ENCODE measurements around the gene ALG11. TPM values are rescaled to one million over a fixed set of nuclear protein-coding genes. Genes with fewer than 3 reads are reported as not detected.

Gene ALG11
- total RNA-seq, 1 experiment from 2014 or later, result 23.9 TPM

DNA sequence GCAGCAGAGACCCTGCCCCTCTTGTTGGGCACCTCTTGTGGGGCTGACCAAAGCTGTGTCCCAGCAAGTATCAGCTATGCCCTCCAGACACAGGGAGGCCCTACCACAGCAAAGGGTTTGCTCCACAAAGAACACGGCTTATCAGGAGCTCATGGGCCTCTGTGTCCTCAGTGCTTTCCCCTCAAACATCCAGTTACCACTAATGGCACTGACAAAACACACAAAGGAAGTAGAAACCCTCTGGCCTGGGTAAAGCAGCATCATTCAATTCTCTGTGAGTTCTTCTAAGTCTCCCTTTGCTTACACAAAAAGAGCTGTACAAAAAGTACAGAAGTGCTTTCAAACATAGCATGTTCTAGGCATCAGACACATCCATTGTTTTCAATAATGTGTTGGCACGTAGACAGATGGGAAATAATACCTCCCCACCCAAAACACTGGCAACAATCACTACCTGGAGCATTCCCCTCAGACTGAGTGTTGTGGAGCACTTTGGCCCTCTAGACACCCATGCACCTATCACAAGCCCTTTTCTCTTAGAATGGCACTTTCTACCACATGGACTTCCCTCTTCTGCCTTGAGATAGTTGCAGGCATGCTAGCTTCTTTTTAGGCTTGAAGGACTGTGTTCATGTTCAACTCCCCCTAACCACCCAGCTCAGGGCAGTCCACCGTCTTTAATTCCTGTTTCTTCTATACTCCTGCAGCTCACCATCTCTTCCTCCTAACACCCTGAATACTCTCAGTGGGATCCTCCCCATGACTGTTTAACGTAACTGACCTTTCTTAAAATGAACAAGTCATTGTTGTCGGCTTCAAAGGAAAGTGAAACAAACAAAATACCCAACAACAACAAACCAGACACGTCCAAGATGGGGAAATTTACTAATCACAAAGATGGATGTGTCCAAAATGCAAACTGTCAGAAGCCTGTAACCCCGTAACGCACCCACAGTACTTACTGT lies 44.4 kb upstream of the ALG11 start:
- intact Hi-C loops (cut with micrococcal nuclease; ENCODE audit: unreplicated experiment), result no loop called here
- Histone ChIP-seq H3K27me3 (ENCODE audit: control insufficient read depth, insufficient read depth, low read length) (no peaks in the 10 kb centered on the region), H3K4me3 (ENCODE audit: low read depth in 2 of 2, low read length in 2 of 2) (no peak overlapping the region), H3K4me1 (ENCODE audit: control insufficient read depth, insufficient read depth, low read length) (0 out of 2 replicates have a peak, but pooled peaks cover 2% of the 10 kb centered on the region), H3K27ac (ENCODE audit: low read length) (no peak overlapping the region), H3K36me3 (ENCODE audit: control insufficient read depth, insufficient read depth, low read length) (no peaks in the 10 kb centered on the region), H3K9me3 (ENCODE audit: control insufficient read depth, insufficient read depth, low read depth, low read length) (no peaks in the 10 kb centered on the region)
- in situ Hi-C loops (cut with HindIII; ENCODE audit: low pct_unique_long_range_greater_than_20kb, low sequenced_read_pairs), result no loop called here
- ATAC-seq (no peak), DNase-seq (ENCODE audit: low read depth, low spot score) (no peak)
- POLR2A ChIA-PET, result no interaction called here
- CTCF ChIA-PET, result no interaction called here
- no TSS peak for BruUV-seq (replicated peaks)
- no peak for TF ChIP-seq TCF7L2 (IDR thresholded peaks at IDR 0.05; ENCODE audit: low read depth, low read length)
- no peak for TF ChIP-seq CTCF (IDR thresholded peaks at IDR 0.05)
- no peak for TF ChIP-seq REST (IDR thresholded peaks at IDR 0.05; ENCODE audit: insufficient read depth in 1 of 2, low read depth in 2 of 2, low read length in 1 of 2)
- no peak for TF ChIP-seq SIN3A (IDR thresholded peaks at IDR 0.05; ENCODE audit: borderline replicate concordance, insufficient read depth, low read depth, low read length)
- no peak for TF ChIP-seq POLR2AphosphoS5 (IDR thresholded peaks at IDR 0.05; ENCODE audit: low read depth, low read length)

GRCh38 chr13:51970349-51970748 lies 41.8 kb upstream of the ALG11 start:
- no peak for ATAC-seq
- Histone ChIP-seq H3K9me3 (ENCODE audit: control insufficient read depth, insufficient read depth, low read depth, low read length) (no peaks in the 10 kb centered on the region), H3K27me3 (ENCODE audit: control insufficient read depth, insufficient read depth, low read length) (no peaks in the 10 kb centered on the region), H3K4me3 (ENCODE audit: low read depth in 2 of 2, low read length in 2 of 2) (no peak overlapping the region), H3K4me1 (ENCODE audit: control insufficient read depth, insufficient read depth, low read length) (0 out of 2 replicates have a peak, but pooled peaks cover 2% of the 10 kb centered on the region), H3K36me3 (ENCODE audit: control insufficient read depth, insufficient read depth, low read length) (no peaks in the 10 kb centered on the region), H3K27ac (ENCODE audit: low read length) (no peak overlapping the region)
- in situ Hi-C loops (cut with HindIII; ENCODE audit: low pct_unique_long_range_greater_than_20kb, low sequenced_read_pairs) (no loop called here), intact Hi-C loops (cut with micrococcal nuclease; ENCODE audit: unreplicated experiment) (no loop called here)
- ChIA-PET POLR2A (no interaction called here), CTCF (no interaction called here)
- BruUV-seq (replicated peaks), result no TSS peak
- TF ChIP-seq POLR2AphosphoS5 (IDR thresholded peaks at IDR 0.05; ENCODE audit: low read depth, low read length), result no peak
- TF ChIP-seq CTCF (IDR thresholded peaks at IDR 0.05), result no peak
- no peak for TF ChIP-seq TCF7L2 (IDR thresholded peaks at IDR 0.05; ENCODE audit: low read depth, low read length)
- no peak for DNase-seq (ENCODE audit: low read depth, low spot score)

Data from Panc1 (cell line).